HT-29 (cell line): Measurements from ENCODE around the gene CGNL1. TPM values are rescaled to one million over a fixed set of nuclear protein-coding genes. Genes with fewer than 3 reads are reported as not detected.

Experiments used
- DNase-seq: peaks from one replicate; pipeline ENCODE4 v3.0.0-alpha.2; 2015; ENCODE audit warnings: low spot score
- total RNA-seq: library from RNA; depleted of rRNA; stranded (reverse); fragments of >200 nt; shearing (Covaris generic); gene quantifications from 2 replicates; pipeline ENCODE4 v1.2.3, GENCODE V29; 2014

The CGNL1 gene
- total RNA-seq, 1 experiment from 2014 or later: 0.36 TPM

DNA sequence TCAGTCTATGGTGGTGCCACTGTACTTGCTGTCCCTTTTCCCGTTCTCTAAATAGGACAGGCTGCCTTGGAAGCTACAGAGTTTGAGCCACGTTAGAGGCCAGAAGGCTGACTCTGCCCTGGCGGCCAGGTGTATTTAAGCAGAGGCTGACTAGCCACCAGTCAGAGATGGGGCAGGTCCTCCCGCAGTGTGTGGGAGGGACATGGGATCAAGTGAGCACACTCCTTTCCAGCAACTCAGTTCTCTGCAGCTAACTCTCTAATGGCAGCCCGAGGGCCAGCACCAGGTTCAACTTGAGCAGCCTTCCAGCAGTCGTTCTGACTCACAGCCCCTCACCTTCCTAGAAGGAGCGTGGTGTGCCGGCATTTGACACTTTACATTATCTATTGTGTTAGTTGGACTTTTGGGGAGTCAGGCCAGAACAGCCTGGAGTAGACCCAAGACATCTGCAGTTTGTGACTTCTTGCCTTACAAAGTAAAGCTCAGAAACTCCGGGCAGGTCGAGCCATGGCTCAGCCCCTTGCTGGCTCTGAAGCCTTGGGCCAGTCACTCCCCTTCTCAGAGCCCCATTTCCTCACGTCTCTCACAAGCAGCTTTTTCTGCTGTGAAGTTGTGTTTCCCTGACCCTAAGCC is 168.7 kb downstream of the CGNL1 start:
- no peak for DNase-seq

DNA sequence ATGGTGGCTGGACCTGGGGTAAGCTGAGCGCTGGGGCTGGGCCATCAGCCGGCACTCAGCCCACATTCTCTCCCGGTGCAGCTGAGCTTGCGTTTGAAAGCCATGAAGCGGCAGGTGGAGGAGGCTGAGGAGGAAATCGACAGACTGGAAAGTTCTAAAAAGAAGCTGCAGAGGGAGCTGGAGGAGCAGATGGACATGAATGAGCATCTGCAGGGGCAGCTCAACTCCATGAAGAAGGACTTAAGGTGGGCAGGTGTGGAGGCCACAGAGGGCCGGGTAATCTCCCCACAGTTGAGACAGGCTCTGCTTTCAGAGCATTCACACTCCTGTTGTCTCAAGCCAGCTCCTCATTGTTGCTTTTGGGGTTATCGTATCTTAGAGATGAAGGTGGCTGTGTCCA is 169.7 kb downstream of the CGNL1 start:
- no peak for DNase-seq

DNA sequence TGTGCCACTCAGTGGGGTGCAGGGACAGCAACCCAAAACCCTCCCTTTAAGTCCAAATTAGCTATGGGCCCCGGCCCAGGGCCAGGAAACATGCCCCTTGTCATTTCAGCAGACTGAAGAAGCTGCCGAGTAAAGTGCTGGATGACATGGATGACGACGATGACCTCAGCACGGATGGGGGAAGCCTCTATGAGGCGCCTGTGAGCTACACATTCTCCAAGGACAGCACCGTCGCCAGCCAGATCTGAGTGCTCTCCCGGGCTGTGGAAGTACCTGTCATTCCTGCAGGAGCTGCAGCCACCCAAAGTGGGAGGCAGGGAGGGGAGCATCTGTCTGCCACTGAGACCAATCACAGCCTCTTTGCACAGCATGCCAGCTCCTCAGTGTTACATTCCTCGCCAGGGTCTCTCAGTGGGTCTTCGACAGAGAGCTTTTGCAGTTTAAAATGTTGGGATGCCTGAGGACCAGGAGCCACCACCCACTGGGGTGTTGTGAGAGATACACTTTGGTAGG is 171.0 kb downstream of the CGNL1 start:
- no peak for DNase-seq

DNA sequence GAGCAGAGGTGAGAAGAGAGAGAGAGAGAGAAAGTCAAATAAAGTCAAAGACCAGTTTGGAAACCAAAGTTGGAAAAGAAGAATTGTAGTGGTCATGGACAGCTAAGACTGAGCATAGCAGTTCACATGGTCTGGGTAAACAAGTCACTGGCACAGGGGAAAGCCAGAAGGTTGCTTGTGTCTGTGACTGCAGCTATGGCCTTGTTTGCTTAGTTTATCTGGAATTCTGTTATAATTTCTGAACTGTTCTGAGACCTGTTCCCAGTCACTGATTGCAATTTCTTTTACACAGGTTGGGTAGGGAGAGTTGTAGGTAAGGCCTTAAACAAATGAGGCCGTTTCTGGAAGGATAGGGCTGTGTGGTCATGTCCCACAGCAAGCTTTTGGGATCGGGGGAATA is 172.0 kb downstream of the CGNL1 start:
- DNase-seq: no peak

DNA sequence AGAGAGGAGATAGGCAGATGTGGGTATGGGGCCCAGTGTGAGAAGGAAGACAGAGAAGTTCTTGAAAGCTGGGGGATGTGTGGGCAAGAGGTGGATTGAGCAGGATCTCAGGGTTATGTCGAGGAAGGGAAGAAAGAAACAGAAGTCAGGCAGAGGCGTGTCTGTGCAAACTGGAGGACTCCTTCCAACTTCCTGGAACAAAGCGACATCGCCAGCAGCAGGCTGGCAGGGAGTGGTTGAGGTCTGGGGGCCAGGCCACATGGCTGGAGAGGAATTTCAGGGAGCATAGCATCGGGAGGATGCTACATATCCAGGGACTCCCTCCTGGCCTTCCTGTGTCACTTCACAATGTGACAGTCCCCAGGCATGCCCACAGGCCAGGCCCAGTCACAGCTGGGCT is 172.5 kb downstream of the CGNL1 start:
- DNase-seq: no peak

DNA sequence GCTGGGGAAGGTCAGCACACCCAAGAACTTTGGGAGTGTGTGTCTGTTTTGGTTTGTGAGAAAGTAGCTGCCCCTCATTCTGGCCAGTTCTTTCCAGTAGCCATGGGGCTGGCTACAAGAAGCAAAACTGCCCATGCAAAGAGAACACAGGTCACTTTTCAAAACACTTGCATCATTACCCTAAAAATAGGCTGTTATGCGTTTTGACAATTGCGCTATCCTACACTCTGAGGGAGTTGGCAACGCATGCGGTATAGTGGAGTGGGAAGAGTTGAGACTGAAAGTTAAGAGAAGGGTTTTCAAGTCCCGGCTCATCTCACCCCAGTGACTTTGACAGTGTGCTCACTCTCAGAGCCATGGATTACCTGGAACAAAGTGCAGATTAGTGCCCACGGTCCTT is 173.6 kb downstream of the CGNL1 start:
- no peak for DNase-seq

DNA sequence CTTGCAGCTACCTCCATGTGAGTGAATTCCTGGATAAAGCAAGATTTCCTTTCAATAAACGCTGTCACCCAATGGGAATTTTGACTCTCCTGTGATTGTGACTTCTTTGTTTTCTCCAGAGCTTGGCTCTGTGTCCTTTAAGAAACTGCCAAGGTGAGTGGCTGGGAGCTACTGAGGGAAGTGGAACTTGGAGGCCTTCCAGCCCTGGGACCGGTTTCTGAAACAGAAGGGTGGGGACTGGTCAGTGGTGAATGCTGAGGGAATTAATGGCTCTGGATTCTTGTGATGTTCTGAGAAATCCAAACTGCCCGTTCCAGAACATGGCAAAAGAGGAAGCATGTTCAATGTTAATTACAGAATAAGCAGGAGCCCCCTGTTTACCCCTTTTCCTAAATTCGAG is 174.3 kb downstream of the CGNL1 start:
- DNase-seq: peak; percentile 76

DNA sequence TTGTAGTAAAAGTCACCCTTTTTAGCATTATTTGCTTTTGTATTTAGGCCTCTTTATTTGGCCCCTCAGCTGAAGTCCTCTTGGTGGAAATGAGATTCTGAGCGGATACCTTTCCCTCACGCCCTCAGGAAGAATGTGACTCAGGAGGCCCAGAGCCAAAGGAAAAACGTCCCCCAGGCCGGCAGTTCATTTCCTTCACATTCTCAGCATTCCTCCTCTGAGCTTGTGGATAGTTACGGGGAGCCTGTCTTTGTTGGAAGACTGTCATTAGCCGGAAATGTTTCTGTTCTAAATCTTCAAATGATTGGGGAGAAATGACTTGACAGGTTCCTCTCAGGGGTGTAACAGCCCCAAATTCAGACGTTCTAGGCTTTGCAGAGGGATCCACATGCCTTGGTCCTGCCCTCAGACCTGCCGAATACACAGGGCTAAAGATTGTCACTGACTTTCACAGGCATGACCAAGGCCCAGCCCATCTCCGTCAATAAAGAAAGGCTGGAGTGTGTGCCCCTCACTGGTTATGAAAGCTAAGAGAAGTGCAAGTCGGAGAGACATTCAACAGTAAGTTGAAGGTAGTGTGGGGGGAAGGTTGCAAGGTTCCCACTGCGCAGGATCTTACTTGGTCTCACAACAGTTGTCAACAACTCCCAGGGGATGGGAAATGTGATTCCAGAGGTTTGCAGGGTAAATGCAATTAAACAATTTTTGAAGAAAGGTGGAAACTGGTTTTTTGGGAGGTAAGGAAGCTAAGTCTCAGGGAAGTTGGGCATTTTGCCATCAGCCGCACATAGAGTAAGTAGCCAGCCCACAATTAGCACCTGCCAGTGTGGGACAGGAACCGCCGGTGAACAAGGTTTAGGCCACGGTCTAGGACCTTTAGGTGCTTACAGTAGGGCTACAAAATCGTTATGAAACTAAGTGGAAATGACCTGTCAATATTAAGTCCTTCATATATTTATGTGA is 175.7 kb downstream of the CGNL1 start:
- DNase-seq: peak; percentile 68

DNA sequence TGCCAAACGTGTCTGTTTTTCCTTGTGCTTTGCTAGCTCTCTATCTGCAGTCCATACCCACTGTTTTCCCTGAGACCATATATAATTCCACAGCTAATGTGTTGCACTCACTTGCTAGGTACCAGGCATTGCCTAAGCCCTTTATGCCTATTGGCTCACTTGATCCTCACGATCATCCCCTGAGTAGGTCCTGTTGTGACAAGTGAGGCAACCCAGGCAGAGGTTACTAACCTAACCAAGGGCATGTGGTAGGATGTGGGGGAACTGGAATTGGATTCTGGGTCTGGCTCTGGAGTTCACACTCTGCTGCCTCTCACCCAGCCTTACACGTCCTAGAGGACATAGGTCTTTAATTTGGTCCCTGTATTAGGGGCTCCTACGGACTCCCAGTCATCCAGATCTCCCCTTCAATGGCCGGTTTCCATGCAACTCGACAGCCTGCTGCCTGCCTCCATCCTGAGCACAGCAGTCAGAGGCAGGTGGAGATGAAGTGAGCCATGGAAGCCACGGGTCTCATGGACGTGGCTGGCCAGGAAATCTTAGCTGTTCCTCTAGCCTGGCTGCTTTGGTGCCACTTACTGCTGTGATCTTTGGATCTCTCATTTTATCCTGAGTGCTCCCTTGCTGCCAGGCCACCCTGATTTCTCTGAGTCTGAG is 176.5 kb downstream of the CGNL1 start:
- DNase-seq: no peak

DNA sequence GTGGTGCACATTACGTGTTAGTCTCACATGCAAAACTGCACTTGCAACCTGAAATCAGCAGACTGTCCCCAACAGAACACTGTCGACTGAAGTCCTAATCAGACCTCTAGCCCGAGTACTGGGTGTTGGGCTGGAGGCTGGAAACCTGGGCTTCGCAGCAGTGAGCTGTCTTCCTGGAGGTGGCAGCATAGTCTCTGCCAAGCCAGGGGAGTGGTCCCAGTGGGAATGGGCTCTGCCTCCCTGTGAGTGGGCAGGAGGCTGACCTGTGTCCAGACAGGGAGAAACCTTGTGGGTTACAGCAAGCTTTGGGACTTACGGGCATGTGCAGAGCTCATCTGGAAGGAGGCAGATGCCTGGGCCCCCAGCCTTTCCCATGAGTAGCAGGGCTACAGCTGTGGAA is 177.2 kb downstream of the CGNL1 start:
- DNase-seq: no peak

DNA sequence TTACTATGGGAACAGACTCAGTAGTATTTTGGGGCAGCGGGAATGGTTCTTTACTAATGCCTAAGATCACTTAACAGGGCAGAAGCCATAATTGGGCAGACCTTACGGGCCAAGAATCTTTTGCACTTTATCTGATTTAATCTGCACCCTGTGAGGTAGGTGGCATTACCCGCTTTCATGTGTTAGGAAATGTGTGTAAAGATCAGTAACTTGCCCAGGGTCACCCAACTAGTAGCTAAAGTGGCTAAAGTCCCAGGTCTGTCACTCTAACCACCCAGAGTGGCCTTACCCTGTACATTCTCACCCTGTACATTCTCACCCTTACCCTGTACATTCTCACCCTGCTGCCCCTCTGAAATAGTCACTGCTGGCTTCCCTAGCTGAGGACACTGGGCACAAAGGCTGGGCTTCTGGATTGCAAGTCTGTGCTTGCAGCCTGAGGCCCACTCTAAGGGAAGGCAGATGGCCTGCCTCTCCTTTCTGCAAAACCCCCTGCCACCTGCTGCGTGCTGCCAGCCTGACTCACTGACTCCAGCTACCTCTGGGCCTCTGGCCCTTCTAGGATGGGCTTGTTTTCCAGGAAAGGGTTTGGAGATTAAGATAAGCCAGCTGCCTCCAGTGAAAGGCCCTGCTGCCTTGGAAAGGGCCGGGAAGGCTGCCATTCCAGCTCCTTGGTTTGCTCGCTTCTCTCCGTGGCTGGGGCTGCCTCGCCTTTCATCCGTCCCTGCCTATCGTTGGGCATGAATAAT is 177.9 kb downstream of the CGNL1 start:
- DNase-seq: no peak

DNA sequence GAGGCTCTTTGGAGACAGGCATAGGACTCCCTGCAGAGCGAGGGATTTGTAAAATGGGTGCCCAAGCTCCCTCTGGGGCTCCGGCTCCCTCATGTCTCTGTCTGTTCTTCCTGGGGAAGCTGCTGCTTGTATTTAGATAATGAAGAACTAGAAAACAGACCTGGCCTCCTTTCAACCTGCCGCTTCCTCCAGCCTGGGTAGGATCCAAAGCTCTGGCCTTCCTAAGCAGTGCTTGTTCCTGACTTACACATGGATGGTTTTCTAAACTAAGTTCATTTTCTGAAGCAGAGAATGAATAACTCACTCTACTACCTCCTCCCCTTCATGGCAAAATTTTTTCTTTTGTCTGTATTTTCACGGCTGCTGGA is 178.5 kb downstream of the CGNL1 start:
- DNase-seq: no peak

DNA sequence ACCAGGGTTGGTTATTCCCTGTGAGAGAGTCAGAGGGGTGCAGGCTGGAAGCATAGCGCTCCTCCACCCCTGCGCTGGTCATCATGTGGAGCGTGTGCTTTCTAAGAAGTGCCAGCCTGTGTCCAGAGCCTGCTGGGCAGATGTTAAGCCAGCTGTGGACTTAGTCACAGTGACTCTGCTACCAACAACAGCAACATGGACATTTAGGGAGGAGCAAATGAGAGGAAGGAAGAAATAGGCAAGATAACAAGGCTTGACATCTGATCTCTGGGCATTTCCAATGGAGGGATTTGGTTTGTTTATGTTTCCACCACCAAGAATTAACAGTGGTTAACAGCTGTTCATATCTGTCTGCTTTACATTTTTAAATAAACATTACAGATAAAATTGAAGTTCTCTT is 179.0 kb downstream of the CGNL1 start:
- DNase-seq: no peak

DNA sequence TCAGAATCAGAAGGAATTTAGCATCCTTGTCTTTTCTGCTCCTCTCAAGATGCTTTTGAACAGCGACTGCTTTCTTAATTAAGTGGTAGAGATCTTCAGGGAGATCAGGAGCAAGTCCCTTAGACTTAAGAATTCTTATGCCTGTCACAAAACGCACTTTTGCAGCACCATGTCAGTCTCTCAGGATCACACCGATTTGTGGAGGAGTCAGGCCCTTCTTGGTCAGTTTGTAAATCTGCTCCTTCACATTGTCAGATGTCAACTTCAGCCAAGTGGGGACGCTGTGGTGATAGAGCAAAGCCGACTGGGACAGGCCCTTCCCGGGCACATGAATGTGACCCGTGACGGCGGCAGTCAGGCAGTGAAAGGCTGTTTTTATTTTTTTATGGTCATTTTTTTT is 179.7 kb downstream of the CGNL1 start:
- DNase-seq: no peak

DNA sequence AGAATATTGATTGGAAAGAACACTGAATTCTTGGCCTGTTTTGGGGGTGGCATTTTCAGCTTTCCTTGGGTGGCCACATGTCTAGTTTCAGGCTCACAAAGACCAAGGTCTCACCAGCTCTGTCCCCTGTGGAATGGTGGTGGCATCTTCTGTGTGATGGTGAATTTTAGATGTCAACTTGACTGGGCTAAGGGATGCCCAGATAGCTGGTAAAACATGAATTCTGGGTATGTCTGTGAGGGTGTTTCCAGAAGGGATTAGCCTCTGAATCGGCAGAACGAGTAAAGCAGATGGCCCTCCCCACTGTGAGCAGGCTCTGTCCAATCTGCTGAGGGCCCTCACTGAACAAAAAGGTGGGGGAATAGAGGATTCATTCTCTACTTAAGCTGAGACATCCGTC is 181.0 kb downstream of the CGNL1 start:
- no peak for DNase-seq

DNA sequence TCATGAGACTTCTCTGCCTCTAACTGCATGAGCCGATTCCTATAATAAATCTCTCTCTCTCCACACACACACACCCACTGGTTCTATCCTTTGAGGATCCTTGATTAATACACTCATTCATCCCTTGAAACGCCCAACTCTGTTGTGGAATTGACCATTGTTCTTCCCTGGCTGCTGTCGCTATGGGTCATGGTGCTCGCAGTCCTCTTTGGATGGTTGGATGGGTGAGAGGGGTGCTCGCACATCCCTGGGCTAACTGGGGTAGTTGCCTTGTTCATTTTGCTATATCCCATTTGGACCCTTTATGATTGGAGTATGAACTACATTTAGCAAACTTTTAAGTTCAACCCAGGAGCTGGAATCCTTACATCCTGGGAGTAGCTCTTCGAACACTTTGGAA is 181.5 kb downstream of the CGNL1 start:
- DNase-seq: no peak

DNA sequence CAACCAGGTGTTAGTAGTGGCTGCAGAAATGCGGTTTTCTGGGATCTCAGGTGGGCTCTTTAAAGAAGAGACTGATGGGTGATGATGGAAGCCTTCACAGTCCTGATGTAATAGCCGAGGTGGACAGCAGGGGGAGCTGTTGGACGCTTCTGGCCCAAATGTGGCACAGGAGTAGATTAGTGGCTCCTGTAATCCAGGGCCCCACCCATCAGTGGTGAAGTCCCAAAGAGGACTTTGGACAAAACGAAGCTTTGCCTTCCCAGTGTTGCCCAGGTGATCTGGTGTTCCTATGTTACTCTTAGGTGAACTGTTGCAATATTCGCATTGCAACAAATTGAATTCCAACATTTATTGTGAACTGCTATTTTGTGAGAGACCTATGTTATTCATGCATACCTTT is 183.6 kb downstream of the CGNL1 start:
- peak; percentile 96 for DNase-seq

DNA sequence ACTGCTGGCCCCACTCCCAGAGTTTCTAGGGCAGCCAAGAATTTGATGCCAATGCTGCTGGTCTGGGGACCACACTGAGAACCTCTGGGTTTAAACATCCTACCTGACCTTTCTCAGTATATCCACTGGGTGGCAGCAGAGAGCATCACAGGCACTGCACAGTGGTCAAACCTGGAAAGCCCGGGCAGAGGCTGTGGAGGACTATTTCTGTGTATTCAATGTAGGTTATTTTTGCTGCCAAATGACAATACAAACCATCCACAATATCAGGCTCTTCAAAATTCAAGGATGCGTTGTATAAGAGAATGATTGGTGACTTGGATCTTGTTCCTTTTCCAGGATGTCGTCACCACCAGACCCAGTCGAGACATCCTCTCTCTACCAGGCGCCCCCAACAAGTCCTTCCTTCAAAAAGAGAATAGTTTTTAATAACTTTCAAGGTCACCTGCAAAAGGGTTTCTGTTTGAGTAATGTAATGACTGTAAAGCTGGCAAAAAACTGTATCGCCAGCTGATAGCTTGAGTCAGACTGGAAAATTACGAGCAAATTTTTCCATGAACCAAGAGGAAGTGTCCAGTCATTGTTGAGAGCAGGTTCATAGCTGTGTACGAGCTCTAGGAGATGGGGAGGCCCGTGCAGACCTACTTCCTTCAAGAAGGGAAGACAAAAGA is 184.9 kb downstream of the CGNL1 start:
- DNase-seq: peak; percentile 98

DNA sequence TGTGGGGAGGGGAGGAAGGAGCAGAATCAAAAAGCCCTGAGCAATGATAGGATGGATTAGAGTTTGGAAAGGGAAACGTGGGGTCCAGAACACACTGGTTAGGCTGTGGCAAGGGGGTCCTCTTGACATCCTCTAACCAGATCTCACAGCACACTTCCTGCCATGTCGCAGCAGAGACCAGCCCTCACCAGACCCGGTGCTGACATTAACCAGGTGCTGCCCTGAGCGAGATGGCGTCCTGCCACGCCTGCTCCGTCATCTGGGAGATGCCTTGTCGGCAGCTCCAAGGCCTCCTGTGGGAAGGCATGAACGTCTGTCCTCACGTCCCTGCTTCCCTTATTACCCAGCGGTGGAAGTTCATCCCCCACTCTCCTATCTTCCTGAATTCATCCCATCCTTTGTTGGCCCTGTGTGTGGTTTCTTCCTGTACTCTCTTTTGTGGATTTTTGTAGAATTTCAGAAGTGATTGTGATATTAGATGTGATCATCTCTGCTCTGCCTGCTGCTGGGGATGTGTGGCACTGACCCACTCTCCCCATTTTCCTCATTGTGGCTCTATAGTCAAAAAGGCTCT is 186.0 kb downstream of the CGNL1 start:
- no peak for DNase-seq

DNA sequence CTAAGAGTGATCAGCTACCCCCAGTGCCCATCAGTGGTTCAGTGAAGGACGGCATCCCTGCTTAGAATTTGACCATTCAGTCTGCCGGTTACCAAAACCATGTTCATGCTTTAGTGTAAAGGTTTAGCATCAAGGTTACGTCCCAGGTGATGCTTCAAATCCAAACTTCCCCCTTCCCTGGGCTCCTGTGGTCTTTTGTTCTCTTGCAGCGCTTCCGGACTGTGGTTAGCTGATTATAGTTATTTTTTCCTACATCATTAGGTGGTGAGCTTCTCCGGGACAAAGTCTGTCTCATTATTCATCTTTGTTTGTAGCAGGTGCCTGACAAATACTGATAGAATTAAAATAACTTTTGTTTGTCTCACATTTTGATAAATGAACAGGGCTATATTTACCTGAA is 187.1 kb downstream of the CGNL1 start:
- no peak for DNase-seq

DNA sequence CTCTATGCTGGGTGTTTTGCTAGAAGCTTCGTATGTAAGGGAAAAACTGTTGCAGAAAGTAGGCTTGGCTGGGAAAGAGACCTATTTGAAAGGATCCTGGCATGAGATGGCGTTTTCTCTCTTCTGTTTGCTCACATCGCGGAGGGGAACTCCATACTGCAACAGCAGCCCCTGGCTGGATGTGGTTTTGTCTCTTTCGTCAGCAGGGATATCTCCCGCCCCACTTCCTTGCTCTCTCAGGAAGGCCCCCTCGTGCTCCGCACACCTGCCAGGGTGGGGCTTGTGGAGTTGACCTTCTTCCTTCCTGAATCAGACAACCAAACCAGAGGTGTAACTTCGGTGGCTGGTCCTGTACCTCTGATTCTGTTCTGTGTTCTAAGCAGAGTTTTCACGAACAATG is 189.0 kb downstream of the CGNL1 start:
- peak; percentile 51 for DNase-seq
